ENCODE measurements around the gene DPEP3.
"Not testable (repeated sequence)": the region's sequence is repeated elsewhere in the genome, so short reads cannot be mapped to it uniquely, and the experiment has no call there.

DPEP3 gene

DNA sequence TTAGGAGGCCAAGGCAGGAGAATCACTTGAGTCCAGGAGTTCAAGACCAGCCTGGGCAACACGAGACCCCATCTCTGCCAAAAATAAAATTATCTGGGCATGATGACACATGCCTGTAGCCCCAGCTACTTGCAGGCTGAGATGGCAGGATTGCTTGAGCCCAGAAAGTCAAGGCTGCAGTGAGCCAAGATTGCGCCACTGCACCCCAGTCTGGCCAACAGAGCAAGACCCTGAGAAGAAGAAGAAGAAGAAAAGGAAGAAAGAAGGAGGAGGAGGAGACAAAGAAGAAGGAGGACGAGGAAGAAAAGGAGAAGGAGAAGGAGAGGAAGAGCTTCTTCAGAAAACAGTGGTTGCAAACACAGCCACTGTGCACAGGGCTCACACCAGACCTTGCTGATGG is 8.4 kb upstream of the DPEP3 start:
- DNase-seq (ENCODE audit: low read depth in 1 of 2, low spot score in 1 of 2): no peak
- in situ Hi-C loops (cut with HindIII; ENCODE audit: low pct_unique_long_range_greater_than_20kb, low sequenced_read_pairs): no loop called here
- no peak for TF ChIP-seq JUND (IDR thresholded peaks at IDR 0.05; ENCODE audit: low read depth)

DNA sequence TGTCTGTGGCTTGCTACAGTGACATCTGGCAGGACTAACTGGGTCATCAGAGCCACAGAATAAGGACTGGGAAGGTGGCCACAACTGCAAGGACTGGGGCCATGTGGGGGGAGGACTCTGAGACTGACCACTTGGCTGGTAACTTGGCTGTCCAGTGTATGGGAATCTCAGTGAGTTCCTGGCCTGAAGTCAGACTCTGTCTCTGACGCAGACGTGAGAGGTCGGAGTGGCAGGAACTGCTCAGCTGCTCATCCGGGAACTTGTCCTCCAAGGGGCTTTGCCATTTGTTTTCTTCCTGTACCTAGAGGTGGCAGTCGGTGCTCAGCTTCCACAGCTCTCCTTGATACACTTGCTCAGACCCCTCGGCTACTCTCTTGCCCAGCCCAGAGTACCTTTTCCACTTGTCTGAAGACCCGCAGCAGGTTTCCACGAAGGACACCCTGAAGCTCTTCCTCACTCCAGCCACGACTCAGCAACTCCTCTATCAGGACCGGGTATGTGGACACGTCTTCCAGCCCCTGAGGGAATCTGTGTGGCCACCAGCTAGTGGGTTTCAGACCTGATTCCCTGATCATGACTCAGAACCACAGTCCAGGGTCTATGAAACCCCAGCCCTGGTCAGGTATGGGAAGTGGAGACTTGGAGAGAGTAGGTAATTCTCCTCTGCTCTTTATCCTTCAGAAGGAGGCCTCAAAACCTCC is 7.3 kb upstream of the DPEP3 start:
- TF ChIP-seq JUND (IDR thresholded peaks at IDR 0.05; ENCODE audit: low read depth): no peak
- DNase-seq (ENCODE audit: low read depth in 1 of 2, low spot score in 1 of 2): no peak
- in situ Hi-C loops (cut with HindIII; ENCODE audit: low pct_unique_long_range_greater_than_20kb, low sequenced_read_pairs): no loop called here

DNA sequence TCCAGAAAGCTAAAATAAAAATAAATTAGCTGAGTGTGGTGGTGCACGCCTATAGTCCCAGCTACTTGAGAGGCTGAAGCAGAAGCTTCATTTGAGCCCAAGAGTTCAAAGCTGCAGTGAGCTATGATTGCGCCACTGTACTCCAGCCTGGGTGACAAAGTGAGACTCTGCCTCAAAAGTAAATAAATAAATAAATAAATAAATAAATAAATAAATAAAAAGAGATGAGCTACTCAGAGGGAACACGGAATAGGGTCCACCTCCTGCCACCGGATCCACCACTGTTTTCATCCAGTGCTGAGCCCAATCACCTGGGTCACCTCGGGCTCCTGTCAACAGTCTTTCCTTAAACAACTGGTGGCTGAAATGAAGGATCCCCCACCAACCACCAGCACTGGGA is 6.7 kb upstream of the DPEP3 start:
- no peak for DNase-seq (ENCODE audit: low read depth in 1 of 2, low spot score in 1 of 2)
- in situ Hi-C loops (cut with HindIII; ENCODE audit: low pct_unique_long_range_greater_than_20kb, low sequenced_read_pairs): no loop called here
- TF ChIP-seq JUND (IDR thresholded peaks at IDR 0.05; ENCODE audit: low read depth): no peak

DNA sequence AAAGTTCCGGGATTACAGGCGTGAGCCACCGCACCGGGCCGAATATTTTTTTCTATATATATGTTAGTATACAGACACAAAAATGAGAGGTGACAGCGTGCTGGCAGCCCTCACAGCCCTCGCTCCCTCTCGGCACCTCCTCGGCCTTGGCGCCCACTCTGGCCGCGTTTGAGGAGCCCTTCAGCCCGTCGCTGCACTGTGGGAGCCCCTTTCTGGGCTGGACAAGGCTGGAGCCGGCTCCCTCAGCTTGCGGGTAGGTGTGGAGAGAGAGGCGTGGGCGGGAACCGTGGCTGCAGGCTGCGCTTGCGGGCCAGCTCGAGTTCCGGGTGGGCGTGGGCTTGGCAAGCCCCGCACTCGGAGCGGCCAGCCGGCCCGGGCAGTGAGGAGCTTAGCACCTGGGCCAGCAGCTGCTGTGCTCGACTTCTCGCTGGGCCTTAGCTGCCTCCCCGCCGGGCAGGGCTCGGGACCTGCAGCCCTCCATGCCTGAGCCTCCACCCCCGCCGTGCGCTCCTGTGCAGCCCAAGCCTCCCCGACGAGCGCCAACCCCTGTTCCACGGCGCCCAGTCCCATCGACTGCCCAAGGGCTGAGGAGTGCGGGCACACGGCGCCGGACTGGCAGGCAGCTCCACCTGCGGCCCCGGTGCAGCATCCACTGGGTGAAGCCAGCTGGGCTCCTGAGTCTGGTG is 1.9 kb upstream of the DPEP3 start:
- in situ Hi-C loops (cut with HindIII; ENCODE audit: low pct_unique_long_range_greater_than_20kb, low sequenced_read_pairs): no loop called here
- no peak for DNase-seq (ENCODE audit: low read depth in 1 of 2, low spot score in 1 of 2)

DNA sequence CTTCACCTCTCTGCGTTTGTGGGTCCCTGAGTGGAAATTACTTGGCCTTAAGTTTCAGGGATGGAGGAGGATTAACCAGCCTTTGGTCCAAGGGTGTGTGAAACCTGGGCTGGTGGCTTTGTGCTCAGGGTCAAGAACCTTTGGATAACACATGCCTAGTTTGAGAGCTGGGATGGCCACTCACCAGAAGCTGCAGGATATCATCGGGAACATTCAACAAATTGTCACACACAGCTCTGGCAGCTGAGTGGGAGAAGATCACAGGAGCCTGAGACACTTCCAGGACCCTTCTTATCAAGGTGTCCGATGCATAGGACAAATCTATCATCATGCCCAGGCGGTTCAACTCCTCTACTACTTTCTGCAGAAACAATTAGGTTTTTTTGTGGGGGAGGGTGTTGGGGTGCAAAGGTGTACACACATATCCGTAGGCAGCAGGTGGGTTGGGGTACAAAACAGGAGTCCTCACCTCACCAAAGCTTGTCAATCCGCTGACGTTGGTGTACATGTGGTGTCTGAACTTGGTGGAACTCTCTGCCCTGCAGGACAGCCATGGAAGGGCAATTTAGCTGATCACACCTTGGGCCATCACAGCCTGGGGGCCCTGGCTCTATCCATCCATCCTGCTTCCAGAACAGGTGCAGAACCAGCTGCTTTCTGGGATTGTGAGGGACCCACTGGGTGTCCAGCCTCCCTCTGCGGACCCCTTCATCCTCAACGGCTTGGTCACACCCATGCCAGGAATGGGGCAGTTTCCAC is 2.7 kb downstream of the DPEP3 start:
- no peak for DNase-seq (ENCODE audit: low read depth in 1 of 2, low spot score in 1 of 2)
- in situ Hi-C loops (cut with HindIII; ENCODE audit: low pct_unique_long_range_greater_than_20kb, low sequenced_read_pairs): no loop called here
- no peak for TF ChIP-seq JUND (IDR thresholded peaks at IDR 0.05; ENCODE audit: low read depth)

More for the DNA sequence above, 1.9 kb upstream of the DPEP3 start:
- TF ChIP-seq JUND (IDR thresholded peaks at IDR 0.05; ENCODE audit: low read depth): no peak

DNA sequence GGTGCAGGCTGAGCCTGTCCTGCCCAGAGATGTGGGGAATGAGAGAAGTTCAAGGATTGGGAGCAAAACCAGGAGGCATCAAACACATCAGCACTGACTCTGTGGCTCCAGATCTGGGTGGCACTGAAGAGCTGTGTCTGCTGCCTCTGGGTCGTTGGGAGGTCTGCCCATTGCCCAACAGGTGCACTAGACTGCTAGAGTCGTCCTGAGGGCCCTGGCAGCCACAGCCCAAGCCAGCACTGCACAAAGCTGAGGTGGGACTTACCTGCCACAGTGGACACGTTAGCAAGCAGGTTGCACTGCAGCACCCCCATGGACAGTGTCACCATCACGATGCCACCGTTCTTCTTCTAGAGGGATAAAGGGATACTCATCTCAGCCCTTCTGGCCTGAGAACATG is 3.3 kb downstream of the DPEP3 start:
- in situ Hi-C loops (cut with HindIII; ENCODE audit: low pct_unique_long_range_greater_than_20kb, low sequenced_read_pairs): no loop called here
- TF ChIP-seq JUND (IDR thresholded peaks at IDR 0.05; ENCODE audit: low read depth): no peak
- no peak for DNase-seq (ENCODE audit: low read depth in 1 of 2, low spot score in 1 of 2)

DNA sequence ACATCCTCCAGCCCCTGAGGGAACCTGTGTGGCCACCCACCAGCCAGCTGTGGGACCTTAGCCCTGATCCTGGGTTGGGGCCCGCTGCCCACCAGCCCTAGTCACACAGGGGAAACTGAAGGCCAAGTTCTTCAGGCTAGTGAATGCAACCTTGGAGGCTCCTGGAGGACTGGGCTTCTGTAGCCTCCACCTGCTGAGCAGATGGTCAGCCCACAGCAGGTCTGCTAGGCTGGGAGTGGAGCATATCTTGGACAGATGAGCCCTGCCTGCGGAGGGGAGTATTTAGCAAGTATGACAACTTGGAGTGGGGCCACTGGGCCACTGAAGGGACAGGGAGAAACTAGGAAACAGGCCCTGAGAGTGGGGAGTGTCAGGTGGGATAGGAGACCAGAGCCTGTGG is 4.1 kb downstream of the DPEP3 start:
- no peak for TF ChIP-seq JUND (IDR thresholded peaks at IDR 0.05; ENCODE audit: low read depth)
- in situ Hi-C loops (cut with HindIII; ENCODE audit: low pct_unique_long_range_greater_than_20kb, low sequenced_read_pairs): no loop called here
- DNase-seq (ENCODE audit: low read depth in 1 of 2, low spot score in 1 of 2): no peak

DNA sequence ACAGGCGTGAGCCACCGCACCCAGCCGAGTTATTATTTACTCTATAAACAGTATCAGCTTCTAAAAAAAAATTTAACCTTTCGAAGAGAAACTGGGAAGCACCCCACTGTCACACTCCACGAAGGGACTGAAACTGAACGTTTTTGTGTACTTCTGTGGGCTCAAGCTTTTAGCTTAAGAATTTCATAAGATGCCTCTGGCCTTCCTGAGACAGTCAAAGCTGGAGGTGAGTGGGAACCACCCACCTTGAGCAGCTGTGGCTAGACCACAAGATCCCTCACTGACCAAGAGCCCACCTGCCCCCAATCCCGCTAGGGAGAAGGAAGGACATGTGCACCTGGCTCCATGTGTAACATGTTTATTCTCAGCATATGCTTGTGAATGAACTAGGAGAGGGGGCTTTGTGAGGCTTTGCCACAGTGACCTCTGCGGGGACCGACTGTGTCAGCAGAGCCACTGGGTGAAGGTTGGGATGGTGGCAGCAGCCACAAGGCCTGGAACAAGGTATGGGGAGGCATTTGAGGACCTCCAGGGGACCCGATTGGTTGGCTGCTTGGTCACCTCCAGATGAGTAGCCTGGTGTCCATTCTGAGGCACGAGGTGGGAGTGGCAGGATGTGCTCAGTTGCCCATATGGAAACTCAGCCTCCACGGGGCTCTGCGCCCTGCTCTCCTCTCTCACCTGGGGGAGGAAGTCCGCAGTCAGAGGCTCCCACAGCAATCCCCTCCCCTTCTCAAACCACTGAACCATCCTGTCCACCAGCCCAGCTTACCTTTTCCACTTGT is 4.8 kb downstream of the DPEP3 start:
- TF ChIP-seq JUND (IDR thresholded peaks at IDR 0.05; ENCODE audit: low read depth): no peak
- in situ Hi-C loops (cut with HindIII; ENCODE audit: low pct_unique_long_range_greater_than_20kb, low sequenced_read_pairs): no loop called here
- DNase-seq (ENCODE audit: low read depth in 1 of 2, low spot score in 1 of 2): no peak

DNA sequence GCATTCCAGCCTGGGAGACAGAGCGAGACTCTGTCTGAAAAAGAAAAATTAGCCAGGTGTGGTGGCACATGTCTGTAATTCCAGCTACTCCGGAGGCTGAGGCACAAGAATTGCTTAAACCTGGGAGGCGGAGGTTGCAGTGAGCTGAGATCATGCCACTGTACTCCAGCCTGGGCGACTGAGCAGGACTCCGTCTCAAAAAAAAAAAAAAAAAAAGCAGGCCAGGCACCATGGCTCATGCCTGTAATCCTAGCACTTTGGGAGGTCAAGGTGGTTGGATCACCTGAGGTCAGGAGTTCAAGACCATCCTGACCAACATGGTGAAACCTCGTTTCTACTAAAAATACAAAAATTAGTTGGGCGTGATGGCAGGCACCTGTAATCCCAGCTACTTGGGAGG is 8.0 kb downstream of the DPEP3 start:
- DNase-seq (ENCODE audit: low read depth in 1 of 2, low spot score in 1 of 2); in situ Hi-C loops (cut with HindIII; ENCODE audit: low pct_unique_long_range_greater_than_20kb, low sequenced_read_pairs): not testable (repeated sequence)

DNA sequence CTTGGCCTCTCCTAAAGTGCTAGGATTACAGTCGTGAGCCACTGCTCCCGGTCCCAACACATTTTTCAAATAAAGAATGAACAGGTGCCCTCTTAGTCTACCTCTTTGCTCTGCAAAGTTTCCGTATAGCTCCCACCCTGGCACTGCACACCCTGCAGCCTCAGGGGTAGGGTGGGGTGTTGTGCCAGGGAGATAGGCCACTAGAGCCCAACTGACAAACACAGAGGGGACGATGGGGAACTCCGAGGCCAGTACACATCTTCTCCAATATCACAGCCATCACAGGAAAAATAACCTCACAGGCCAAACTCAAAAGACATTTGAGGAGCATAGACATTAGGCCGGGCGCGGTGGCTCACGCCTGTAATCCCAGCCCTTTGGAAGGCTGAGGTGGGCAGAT is 9.2 kb downstream of the DPEP3 start:
- in situ Hi-C loops (cut with HindIII; ENCODE audit: low pct_unique_long_range_greater_than_20kb, low sequenced_read_pairs): no loop called here
- no peak for TF ChIP-seq JUND (IDR thresholded peaks at IDR 0.05; ENCODE audit: low read depth)
- DNase-seq (ENCODE audit: low read depth in 1 of 2, low spot score in 1 of 2): no peak

DNA sequence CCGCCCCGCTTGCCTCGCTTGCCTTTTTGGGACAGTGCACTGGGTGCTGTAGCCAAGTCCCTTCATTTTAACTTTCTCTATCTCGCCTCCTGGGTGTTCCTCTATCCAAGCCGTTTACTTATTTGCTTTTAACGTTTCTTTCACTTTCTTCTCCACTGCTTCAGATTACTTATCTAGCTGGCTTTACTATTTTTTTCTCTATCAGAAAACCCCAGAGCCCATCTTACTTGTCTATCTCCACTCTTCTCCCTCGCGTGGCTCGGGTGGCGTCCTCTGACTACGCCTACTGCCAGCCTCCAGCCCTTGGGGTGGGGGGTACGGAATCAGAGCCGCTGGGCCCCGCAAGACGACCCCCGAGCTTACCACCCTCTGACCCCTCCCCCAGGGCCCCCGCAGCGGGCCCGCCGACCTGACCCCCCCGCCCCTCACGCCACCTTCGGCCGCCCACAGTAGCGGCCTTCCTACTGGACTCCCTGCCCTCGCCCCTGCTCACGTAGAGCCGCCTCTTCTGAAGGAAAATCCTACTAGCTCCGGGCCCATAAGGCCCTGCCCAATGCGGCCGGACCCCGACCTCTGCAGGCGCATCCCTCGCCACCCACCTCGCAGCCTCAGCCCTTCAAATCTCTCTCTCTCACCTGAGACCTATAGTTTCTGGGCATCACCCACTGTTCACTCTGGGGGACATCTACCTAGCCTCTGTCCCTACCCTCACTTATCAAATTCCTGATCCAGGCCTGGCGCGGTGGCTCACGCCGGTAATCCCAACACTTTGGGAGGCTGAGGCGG is 10.9 kb downstream of the DPEP3 start:
- DNase-seq (ENCODE audit: low read depth in 1 of 2, low spot score in 1 of 2): no peak
- no peak for TF ChIP-seq JUND (IDR thresholded peaks at IDR 0.05; ENCODE audit: low read depth)
- in situ Hi-C loops (cut with HindIII; ENCODE audit: low pct_unique_long_range_greater_than_20kb, low sequenced_read_pairs): no loop called here

Data from T47D (cell line).